ENCODE data around the gene CYFIP2. TPM values are rescaled to one million over a fixed set of nuclear protein-coding genes. Genes with fewer than 3 reads are reported as not detected.
A peak's percentile ranks its signal among the peaks of the same experiment; 100 is the strongest.

CYFIP2 gene
- total RNA-seq, 1 experiment from 2014 or later: 74.7 TPM

DNA sequence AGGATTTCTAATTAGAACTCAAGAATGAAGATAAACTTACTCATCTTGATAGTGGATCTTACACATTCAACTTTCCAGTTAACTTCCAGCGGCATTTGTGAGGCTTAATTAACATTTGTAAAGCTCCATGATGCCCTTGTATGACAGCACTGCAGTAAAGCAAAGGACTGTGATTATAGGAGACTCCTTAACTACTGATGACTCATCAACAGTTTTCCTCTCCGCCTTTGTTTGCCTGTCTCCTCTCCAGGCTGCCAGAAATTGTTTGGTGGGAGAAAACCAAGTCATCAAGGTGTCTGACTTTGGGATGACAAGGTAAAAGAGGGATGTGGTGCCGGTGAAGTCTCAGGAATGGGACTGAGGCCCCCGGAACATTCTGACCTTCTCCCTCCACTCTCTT lies 20.4 kb upstream of the CYFIP2 start:
- peak; percentile 47 for DNase-seq
- H3K27me3 Mint-ChIP-seq (ENCODE audit: low read depth): no peaks in the 10 kb centered on the region; the same call in none of the 2 replicates
- peaks cover 0 to 1% of the 10 kb centered on the region in 2 experiments; a peak in 2 of 5 replicates for H3K9me3 Mint-ChIP-seq
- no peak overlapping the region for H2AK5ac ChIP-seq (ENCODE audit: insufficient read length, low read length)
- H3K27ac Mint-ChIP-seq: peak overlapping the region; percentile 33 to 96 (median 43); a peak in 4 of 7 replicates
- no peak overlapping the region for H2BK20ac ChIP-seq (ENCODE audit: low read depth, low read length, poor library complexity, severe bottlenecking)
- no peak overlapping the region for H3K23ac ChIP-seq (ENCODE audit: insufficient read length, low read depth, low read length)
- H2BK12ac ChIP-seq (ENCODE audit: insufficient read length, low read depth, low read length): no peak overlapping the region
- H3K4me3 Mint-ChIP-seq: no peak overlapping the region
- H3K4me2 ChIP-seq (ENCODE audit: insufficient read depth, insufficient read length, low read length): no peak overlapping the region
- no peak overlapping the region for H3K9ac ChIP-seq (ENCODE audit: extremely low read depth, insufficient read length, low read length)
- H2BK15ac ChIP-seq (ENCODE audit: low read depth, low read length): no peak overlapping the region
- H3K56ac ChIP-seq (ENCODE audit: insufficient read length, low read depth, low read length): no peak overlapping the region
- WGBS (ENCODE audit: extremely low coverage, insufficient read length, low lambda C conversion rate): no CpG with 5 or more reads among the region's 4 CpGs
- no peak overlapping the region for H3K14ac ChIP-seq (ENCODE audit: insufficient read depth, low read length)
- H4K8ac ChIP-seq (replicated peaks; ENCODE audit: insufficient read length, low read depth, low read length): no peak overlapping the region
- H3T11ph ChIP-seq (ENCODE audit: low read length): no peak overlapping the region
- no peaks in the 10 kb centered on the region for H3K27me3 ChIP-seq (ENCODE audit: insufficient read depth, low read length)
- H3K79me2 ChIP-seq (ENCODE audit: insufficient read depth, low read length): no peaks in the 10 kb centered on the region
- no peak overlapping the region for H3K18ac ChIP-seq (ENCODE audit: insufficient read length, low read depth, low read length)
- peaks cover 7% of the 10 kb centered on the region; the same call in 1 of the 2 replicates for H3K4me1 ChIP-seq (ENCODE audit: insufficient read depth, low read length)
- no peak overlapping the region for H2AFZ ChIP-seq (ENCODE audit: low read length)
- TF ChIP-seq, protein P1, sequence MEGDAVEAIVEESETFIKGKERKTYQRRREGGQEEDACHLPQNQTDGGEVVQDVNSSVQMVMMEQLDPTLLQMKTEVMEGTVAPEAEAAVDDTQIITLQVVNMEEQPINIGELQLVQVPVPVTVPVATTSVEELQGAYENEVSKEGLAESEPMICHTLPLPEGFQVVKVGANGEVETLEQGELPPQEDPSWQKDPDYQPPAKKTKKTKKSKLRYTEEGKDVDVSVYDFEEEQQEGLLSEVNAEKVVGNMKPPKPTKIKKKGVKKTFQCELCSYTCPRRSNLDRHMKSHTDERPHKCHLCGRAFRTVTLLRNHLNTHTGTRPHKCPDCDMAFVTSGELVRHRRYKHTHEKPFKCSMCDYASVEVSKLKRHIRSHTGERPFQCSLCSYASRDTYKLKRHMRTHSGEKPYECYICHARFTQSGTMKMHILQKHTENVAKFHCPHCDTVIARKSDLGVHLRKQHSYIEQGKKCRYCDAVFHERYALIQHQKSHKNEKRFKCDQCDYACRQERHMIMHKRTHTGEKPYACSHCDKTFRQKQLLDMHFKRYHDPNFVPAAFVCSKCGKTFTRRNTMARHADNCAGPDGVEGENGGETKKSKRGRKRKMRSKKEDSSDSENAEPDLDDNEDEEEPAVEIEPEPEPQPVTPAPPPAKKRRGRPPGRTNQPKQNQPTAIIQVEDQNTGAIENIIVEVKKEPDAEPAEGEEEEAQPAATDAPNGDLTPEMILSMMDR (conservative IDR thresholded peaks at IDR 0.05): no peak
- H2BK5ac ChIP-seq (ENCODE audit: insufficient read length, low read length): no peak overlapping the region
- no peak overlapping the region for H3K27ac ChIP-seq (ENCODE audit: insufficient read length, low read depth, low read length)
- H4K91ac ChIP-seq (ENCODE audit: insufficient read length, low read depth, low read length): no peak overlapping the region
- no peaks in the 10 kb centered on the region for H4K20me1 ChIP-seq (ENCODE audit: control insufficient read depth, insufficient read depth, insufficient read length)
- H3K4me1 Mint-ChIP-seq: peaks cover 10 to 26% of the 10 kb centered on the region in 2 experiments
- no peaks in the 10 kb centered on the region for H3K36me3 Mint-ChIP-seq (ENCODE audit: insufficient read depth in 1 of 3, low read depth in 3 of 3)
- H3K23me2 ChIP-seq (ENCODE audit: insufficient read length, low read depth, low read length, poor library complexity, severe bottlenecking): no peaks in the 10 kb centered on the region
- no peak overlapping the region for H2BK120ac ChIP-seq (ENCODE audit: low read depth, low read length, poor library complexity, severe bottlenecking)
- H3K4ac ChIP-seq (ENCODE audit: low read depth, low read length): no peak overlapping the region
- no peak overlapping the region for H4K5ac ChIP-seq (ENCODE audit: insufficient read length, low read depth, low read length)
- no peaks in the 10 kb centered on the region for H3K9me3 ChIP-seq (ENCODE audit: control insufficient read depth, low read depth, low read length)
- no peaks in the 10 kb centered on the region for H3K79me1 ChIP-seq (ENCODE audit: insufficient read depth, low read depth, low read length, poor library complexity, severe bottlenecking)
